A204.1 (cell line): ENCODE results near the gene RABGGTB.
"Not testable (repeated sequence)": the region's sequence is repeated elsewhere in the genome, so short reads cannot be mapped to it uniquely, and the experiment has no call there.

ENCODE experiments used
- FAIRE-seq: peaks from 2 replicates; lab custom pipeline; 2012; peaks lifted over from hg19 to GRCh38; lab: Jason Lieb, UNC

Gene RABGGTB

DNA sequence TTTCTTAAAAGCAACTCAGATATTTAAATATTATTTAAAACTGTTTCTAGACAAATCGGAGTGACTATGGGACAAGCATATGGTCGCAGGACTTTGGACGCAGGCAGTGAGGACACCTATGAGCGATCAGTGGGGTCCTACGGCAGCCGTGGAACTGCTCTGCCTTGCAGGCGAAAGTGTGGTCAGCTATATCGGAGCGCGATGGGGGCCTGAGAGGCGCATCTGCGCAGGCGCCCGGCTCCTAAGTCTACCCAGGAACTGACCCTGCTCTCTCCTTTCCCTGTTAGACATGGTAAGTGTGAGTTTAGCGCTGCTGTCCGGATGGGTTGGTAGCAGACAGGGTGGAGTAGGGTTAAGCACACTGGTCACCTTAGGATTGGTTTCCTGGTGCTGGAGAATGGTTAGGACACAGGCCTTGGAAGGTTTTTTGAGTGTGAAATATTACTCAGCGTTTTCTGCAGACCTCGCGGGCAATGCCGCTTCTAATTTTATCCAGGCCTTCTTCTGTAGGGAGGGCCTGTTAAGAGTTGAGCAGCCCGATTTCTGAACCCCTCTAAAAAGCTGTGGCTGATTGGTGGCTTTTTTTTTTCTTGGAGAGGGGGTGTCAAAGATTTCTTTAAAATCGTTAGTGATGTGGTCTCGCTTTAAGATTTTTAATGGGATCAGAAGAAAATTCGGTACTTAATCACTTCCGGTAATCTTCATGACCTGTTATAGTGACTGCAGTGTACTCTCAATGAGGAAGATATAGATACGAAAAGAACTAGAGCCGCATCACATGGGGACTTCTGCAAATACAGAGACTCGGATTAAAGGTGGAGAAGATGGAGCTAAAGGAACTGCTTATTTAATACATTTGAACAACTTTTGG, at the start of gene RABGGTB:
Gene RABGGTB, plus strand, starts transcription at position 274 of the 871 bp plus-strand sequence. Its CDS starts 16 bp downstream, at position 290.
- FAIRE-seq = peak; percentile 94

- no peak for FAIRE-seq
These were observed 43.9 kb upstream of the RABGGTB start for GRCh38 chr1:75742047-75742625.

DNA sequence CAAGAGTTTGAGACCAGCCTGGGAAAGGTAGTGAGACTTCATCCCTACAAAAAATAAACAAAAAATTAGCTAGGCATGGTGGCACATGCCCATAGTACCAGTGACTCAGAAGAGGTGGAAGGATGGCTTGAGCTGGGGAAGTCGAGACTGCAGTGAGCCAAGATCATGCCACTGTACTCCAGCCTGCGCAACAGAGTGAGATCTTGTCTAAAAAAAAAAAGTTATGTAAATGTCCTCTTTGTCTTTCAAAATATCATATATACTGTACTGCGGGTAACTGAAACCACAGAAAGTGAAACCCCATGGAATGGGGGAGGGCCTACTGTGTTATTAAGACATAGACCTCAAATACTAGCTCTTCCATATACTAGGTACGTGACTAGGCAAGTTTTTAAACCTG, 40.8 kb upstream of the RABGGTB start:
- no peak for FAIRE-seq

- FAIRE-seq = not testable (repeated sequence)
These were observed 28.8 kb upstream of the RABGGTB start for GRCh38 chr1:75757210-75757609.

- FAIRE-seq = not testable (repeated sequence)
These were observed 27.5 kb upstream of the RABGGTB start for GRCh38 chr1:75758543-75758942.

- no peak for FAIRE-seq
These were observed 21.9 kb upstream of the RABGGTB start for GRCh38 chr1:75764057-75764655.

GRCh38 chr1:75765697-75766355, 20.2 kb upstream of the RABGGTB start:
- no peak for FAIRE-seq

DNA sequence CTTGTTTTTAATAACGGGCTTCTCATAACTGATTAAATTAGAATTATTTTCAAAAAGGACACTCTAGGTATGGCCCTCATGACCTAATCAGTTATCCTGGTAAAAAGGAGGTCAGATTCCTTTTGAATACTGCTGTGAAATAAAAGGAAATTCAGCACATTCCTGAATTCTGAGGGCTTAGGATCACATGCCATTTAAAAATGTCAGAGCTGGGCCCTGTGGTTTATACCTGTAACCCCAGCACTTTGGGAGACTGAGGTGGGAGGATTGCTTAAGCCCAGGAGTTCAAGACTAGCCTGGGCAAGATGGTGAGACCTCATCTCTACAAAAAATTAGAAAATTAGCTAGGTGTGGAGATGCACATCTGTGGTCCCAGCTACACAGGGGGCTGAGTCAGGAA, 18.0 kb upstream of the RABGGTB start:
- FAIRE-seq = no peak

DNA sequence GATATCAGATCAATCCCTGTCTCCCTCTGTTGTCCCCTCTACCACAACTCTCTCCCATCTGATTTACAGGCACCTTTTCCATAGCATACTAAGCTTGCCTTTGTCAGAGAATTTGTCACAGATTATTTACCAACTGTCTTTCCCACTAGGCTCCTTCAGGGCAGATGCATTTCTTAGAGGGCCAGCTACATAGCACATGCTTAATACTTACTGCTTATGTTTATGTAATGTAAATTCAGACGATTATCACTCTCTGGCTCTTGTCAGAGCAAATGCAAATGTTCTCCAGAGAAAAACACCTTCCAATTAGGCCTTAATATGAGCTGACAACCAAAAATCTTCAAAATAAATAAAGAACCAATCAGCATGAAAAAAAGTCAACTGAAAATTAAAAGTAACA, 15.3 kb upstream of the RABGGTB start:
- no peak for FAIRE-seq

GRCh38 chr1:75771978-75772377, 14.1 kb upstream of the RABGGTB start:
- FAIRE-seq = no peak

- not testable (repeated sequence) for FAIRE-seq
These were observed 8.2 kb upstream of the RABGGTB start for GRCh38 chr1:75777812-75778211.

GRCh38 chr1:75778694-75779093, 7.4 kb upstream of the RABGGTB start:
- not testable (repeated sequence) for FAIRE-seq

DNA sequence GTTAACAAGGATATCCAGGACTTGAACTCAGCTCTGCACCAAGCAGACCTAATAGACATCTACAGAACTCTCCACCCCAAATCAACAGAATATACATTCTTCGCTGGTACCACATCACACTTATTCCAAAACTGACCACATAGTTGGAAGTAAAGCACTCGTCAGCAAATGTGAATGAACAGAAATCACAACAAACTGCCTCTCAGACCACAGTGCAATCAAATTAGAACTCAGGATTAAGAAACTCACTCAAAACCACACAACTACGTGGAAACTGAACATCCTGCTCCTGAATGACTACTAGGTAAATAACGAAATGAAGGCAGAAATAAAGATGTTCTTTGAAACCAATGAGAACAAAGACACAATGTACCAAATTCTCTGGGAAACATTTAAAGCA, 5.9 kb upstream of the RABGGTB start:
- FAIRE-seq = not testable (repeated sequence)

DNA sequence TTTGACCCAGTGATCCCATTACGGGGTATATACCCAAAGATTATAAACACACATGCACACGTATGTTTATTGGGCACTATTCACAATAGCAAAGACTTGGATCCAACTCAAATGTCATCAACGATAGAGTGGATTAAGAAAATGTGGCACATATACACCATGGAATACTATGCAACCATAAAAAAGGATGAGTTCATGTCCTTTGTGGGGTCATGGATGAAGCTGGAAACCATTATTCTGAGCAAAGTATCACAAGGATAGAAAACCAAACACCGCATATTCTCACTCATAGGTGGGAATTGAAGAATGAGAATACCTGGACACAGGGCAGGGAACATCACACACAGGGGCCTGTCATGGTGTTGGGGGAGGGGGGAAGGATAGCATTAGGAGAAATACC, 2.1 kb upstream of the RABGGTB start:
- FAIRE-seq = not testable (repeated sequence)

DNA sequence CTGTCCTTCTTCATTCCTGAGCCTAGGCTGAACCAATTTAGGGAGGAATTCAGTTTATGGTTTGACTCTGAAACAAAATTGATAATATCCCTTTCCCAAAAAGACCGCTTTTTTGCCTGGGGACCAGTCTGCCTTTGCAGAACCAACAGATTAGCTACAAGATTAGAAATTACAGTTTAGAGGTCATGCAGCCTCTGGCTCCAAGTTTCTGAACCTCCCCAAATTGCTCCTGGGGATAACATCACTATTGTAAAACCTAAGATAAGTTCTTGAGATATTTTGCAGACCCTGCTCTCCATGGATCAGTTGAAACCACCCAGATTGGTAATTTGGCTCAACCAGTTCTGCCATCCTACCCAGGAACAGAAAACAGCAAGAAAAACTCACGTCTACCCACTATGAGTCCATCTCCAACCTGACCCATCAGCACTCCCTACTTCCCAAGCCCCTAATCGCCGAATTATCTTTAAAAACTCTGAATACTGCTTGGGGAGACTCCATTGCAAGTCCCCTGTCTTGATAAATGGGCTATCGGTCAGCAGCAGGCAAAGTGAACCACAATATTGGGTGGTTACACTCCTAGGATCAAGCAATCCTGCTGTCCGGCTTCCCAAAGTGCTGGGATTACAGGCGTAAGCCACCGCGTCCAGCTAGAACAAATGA, 605 bp upstream of the RABGGTB start:
- no peak for FAIRE-seq

- FAIRE-seq = no peak
These were observed 941 bp downstream of the RABGGTB start for GRCh38 chr1:75786901-75787493.

- FAIRE-seq = no peak
These were observed 1.5 kb downstream of the RABGGTB start for GRCh38 chr1:75787524-75787923.

DNA sequence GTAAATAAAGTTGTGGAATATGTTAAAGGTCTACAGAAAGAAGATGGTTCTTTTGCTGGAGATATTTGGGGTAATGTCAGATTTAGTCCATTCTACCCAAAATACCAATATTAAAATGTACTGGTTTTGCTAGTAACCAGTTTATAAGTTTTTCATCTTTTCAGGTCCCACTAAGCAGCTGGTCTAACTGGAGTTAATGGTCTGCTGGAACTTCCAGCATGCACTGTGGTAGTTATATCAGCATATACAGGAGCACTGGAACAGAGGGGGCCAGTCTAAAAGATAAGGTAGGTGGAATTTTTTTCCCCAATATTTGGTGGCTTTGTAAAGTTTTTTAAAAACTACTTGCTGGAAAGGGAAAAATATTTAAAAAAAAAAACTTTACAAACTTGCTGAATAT, 3.9 kb downstream of the RABGGTB start:
- no peak for FAIRE-seq

DNA sequence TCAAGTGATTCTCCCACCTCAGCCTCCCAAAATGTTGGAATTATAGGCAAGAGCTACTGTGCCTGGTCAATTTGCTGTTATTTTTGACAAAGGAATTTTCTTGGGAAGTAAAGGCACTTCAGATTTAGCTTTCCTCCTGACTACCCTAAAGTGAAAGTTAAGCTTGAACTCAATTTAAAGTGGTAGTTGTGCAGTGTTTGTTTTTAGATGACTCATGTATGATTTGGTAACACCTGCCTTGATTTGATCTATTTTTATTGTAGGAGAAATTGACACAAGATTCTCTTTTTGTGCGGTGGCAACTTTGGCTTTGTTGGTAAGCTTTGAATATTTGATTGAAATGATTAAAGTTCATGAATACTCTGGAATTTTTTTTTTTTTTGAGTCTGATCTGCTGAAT, 5.0 kb downstream of the RABGGTB start:
- FAIRE-seq = no peak

- no peak for FAIRE-seq
These were observed 6.0 kb downstream of the RABGGTB start for GRCh38 chr1:75792091-75792490.

DNA sequence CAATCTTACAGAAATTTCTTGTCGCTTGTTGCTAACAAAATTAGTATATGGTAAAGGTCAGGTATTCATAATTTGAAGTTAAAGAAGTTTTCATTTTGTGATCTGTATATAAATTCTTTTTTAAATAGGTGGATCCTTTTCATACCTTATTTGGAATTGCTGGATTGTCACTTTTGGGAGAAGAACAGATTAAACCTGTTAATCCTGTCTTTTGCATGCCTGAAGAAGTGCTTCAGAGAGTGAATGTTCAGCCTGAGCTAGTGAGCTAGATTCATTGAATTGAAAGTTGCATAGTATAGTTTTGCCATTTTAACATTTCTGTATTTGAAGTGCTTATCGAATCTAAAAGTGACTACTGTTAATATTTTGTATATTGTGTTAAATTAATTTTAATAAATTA, 8.3 kb downstream of the RABGGTB start:
- FAIRE-seq = no peak

GRCh38 chr1:75795703-75796193, 9.7 kb downstream of the RABGGTB start:
- FAIRE-seq = no peak
